ENCODE measurements around the gene LKAAEAR1.

DNA sequence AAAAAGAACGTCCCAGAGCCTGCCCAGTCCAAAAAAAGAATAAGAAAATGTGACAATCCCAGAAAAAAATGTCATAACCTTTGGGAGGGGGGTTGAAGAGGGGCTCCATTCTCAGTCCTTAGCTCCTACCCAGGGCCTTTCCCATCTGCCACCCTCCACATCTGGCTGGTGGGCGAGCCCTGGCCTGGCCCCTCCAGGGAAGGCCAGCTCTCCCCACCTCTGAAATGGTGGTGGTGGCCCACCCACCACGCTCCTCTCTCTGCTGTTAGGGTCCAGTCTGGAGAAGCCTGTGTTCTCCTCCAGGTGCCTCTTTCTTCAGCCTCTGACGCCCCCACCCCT lies 5.3 kb downstream of the LKAAEAR1 start:
- no peak for TF ChIP-seq EZH2phosphoT487 (IDR thresholded peaks at IDR 0.05; ENCODE audit: borderline replicate concordance, low read depth, low read length)
- TF ChIP-seq, protein P1, sequence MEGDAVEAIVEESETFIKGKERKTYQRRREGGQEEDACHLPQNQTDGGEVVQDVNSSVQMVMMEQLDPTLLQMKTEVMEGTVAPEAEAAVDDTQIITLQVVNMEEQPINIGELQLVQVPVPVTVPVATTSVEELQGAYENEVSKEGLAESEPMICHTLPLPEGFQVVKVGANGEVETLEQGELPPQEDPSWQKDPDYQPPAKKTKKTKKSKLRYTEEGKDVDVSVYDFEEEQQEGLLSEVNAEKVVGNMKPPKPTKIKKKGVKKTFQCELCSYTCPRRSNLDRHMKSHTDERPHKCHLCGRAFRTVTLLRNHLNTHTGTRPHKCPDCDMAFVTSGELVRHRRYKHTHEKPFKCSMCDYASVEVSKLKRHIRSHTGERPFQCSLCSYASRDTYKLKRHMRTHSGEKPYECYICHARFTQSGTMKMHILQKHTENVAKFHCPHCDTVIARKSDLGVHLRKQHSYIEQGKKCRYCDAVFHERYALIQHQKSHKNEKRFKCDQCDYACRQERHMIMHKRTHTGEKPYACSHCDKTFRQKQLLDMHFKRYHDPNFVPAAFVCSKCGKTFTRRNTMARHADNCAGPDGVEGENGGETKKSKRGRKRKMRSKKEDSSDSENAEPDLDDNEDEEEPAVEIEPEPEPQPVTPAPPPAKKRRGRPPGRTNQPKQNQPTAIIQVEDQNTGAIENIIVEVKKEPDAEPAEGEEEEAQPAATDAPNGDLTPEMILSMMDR (conservative IDR thresholded peaks at IDR 0.05; ENCODE audit: low read length): no peak

All from OCI-LY7 (cell line).